Measurements from ENCODE around the gene GPC5. TPM values are rescaled to one million over a fixed set of nuclear protein-coding genes. Genes with fewer than 3 reads are reported as not detected.

Gene GPC5
- total and polyA plus RNA-seq, 11 donors: 0.14 to 2.9 (median 0.84) TPM; not detected in 1

- no peak overlapping the region for H3K27ac ChIP-seq
Measured at GRCh38 chr13:92613921-92614320, 1215.5 kb downstream of the GPC5 start.

GRCh38 chr13:92621985-92622384 is 1223.6 kb downstream of the GPC5 start:
- intact Hi-C loops (cut with DNase I): no loop called here
- Histone ChIP-seq H3K9me3 (no peaks in the 10 kb centered on the region), H3K4me1 (no peaks in the 10 kb centered on the region), H3K36me3 (no peaks in the 10 kb centered on the region), H3K4me3 (no peak overlapping the region), H3K27ac (no peak overlapping the region), H3K27me3 (no peaks in the 10 kb centered on the region)
- WGBS, 4 donors: 82 to 90% (median 88%) methylated on average over 5 of the region's 5 CpGs
- TF ChIP-seq POLR2A (IDR thresholded peaks at IDR 0.05): no peak
- no peak for TF ChIP-seq CTCF (IDR thresholded peaks at IDR 0.05)
- no peak for DNase-seq
- ATAC-seq: no peak

More at GRCh38 chr13:92613921-92614320, 1215.5 kb downstream of the GPC5 start:
- no peaks in the 10 kb centered on the region for H3K27me3 ChIP-seq
- H3K36me3 ChIP-seq: no peaks in the 10 kb centered on the region
- H3K4me1 ChIP-seq: no peaks in the 10 kb centered on the region
- intact Hi-C loops (cut with DNase I): no loop called here
- no peak overlapping the region for H3K4me3 ChIP-seq
- DNase-seq: no peak
- no peaks in the 10 kb centered on the region for H3K9me3 ChIP-seq
- no peak for TF ChIP-seq POLR2A (IDR thresholded peaks at IDR 0.05)
- TF ChIP-seq CTCF (IDR thresholded peaks at IDR 0.05): no peak
- no peak for ATAC-seq

- Histone ChIP-seq H3K27me3 (no peaks in the 10 kb centered on the region), H3K27ac (no peak overlapping the region), H3K4me3 (no peak overlapping the region), H3K4me1 (no peaks in the 10 kb centered on the region), H3K9me3 (no peaks in the 10 kb centered on the region), H3K36me3 (no peaks in the 10 kb centered on the region)
- intact Hi-C loops (cut with DNase I): no loop called here
- TF ChIP-seq CTCF (IDR thresholded peaks at IDR 0.05) (no peak), POLR2A (IDR thresholded peaks at IDR 0.05) (no peak)
- DNase-seq (no peak), ATAC-seq (no peak)
- 64 to 82% (median 76%) methylated on average over 3 of the region's 3 CpGs for WGBS, 4 donors
Measured at GRCh38 chr13:92622905-92623304, 1224.5 kb downstream of the GPC5 start.

GRCh38 chr13:92626274-92626673 is 1227.9 kb downstream of the GPC5 start:
- no peaks in the 10 kb centered on the region for H3K4me1 ChIP-seq
- H3K4me3 ChIP-seq: no peak overlapping the region
- ATAC-seq (no peak), DNase-seq (no peak)
- no peaks in the 10 kb centered on the region for H3K36me3 ChIP-seq
- WGBS, 4 donors: 69 to 74% (median 69%) methylated on average over 4 of the region's 4 CpGs
- TF ChIP-seq POLR2A (IDR thresholded peaks at IDR 0.05) (no peak), CTCF (IDR thresholded peaks at IDR 0.05) (no peak)
- intact Hi-C loops (cut with DNase I): no loop called here
- no peaks in the 10 kb centered on the region for H3K27me3 ChIP-seq
- no peaks in the 10 kb centered on the region for H3K9me3 ChIP-seq
- H3K27ac ChIP-seq: no peak overlapping the region
